RPMI7951 (cell line): ENCODE measurements around the gene MIER3. TPM values are rescaled to one million over a fixed set of nuclear protein-coding genes. Genes with fewer than 3 reads are reported as not detected.

Experiments
- DNase-seq: peaks from one replicate; pipeline ENCODE4 v3.0.0-alpha.2; 2012; ENCODE audit warnings: low read depth
- total RNA-seq: library from RNA; depleted of rRNA; stranded (reverse); fragments of >200 nt; shearing (Covaris generic); gene quantifications from 2 replicates; pipeline ENCODE4 v1.2.3, GENCODE V29; 2014; rRNA removed

Gene MIER3
- total RNA-seq, 1 experiment from 2014 or later: 17.9 TPM

- DNase-seq: peak; percentile 33
Observed at GRCh38 chr5:56900395-56900794, 51.5 kb downstream of the MIER3 start.

GRCh38 chr5:56898213-56898612 lies 53.7 kb downstream of the MIER3 start:
- DNase-seq: no peak

GRCh38 chr5:56896763-56897162 lies 55.2 kb downstream of the MIER3 start:
- DNase-seq: no peak

- no peak for DNase-seq
Observed at GRCh38 chr5:56893251-56893951, 58.5 kb downstream of the MIER3 start.

GRCh38 chr5:56881571-56881970 lies 70.4 kb downstream of the MIER3 start:
- no peak for DNase-seq

GRCh38 chr5:56876327-56876726 lies 75.6 kb downstream of the MIER3 start:
- DNase-seq: peak; percentile 38

- no peak for DNase-seq
Observed at GRCh38 chr5:56873056-56873455, 78.9 kb downstream of the MIER3 start.

GRCh38 chr5:56871777-56872176 lies 80.1 kb downstream of the MIER3 start:
- DNase-seq: no peak

Other genes with a start within 250 kb of the MIER3 start
- 12.1 and 14.2 TPM in 2 replicates for gene MAP3K1, start 136.6 kb downstream of the MIER3 start, total RNA-seq
- gene SETD9, start 42.5 kb downstream of the MIER3 start, total RNA-seq: 18.2 and 33.3 TPM in 2 replicates
- 45.8 and 53.3 TPM in 2 replicates for gene GPBP1, start 221.9 kb upstream of the MIER3 start, total RNA-seq